ENCODE results near the gene NSF.
"Not testable (repeated sequence)": the region's sequence is repeated elsewhere in the genome, so short reads cannot be mapped to it uniquely, and the experiment has no call there.

NSF gene

DNA sequence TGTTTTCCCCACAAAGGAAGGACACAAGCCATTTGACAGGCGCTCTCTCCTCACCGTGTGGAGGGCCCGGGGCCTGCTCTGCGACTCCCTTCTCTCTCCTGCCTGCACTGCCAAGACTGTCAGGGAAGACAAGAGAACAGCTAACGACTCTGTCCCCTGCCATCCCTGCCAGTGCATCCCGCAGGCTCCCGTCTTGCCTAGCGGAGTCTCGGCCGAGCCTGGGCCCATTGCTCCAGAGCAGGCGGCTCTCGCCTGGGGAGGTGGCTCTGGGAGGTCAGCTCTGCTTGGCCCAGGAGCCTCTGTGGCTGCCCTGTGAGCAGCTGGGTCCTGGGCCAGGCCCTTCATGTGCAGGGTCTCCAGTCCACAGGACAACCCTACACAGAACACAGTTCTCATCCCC, 175.0 kb downstream of the NSF start:
- TF ChIP-seq ZFX (IDR thresholded peaks at IDR 0.05; ENCODE audit: borderline replicate concordance) (no peak), CTCF (IDR thresholded peaks at IDR 0.05) (no peak)
- no peak overlapping the region for H3K27ac ChIP-seq

DNA sequence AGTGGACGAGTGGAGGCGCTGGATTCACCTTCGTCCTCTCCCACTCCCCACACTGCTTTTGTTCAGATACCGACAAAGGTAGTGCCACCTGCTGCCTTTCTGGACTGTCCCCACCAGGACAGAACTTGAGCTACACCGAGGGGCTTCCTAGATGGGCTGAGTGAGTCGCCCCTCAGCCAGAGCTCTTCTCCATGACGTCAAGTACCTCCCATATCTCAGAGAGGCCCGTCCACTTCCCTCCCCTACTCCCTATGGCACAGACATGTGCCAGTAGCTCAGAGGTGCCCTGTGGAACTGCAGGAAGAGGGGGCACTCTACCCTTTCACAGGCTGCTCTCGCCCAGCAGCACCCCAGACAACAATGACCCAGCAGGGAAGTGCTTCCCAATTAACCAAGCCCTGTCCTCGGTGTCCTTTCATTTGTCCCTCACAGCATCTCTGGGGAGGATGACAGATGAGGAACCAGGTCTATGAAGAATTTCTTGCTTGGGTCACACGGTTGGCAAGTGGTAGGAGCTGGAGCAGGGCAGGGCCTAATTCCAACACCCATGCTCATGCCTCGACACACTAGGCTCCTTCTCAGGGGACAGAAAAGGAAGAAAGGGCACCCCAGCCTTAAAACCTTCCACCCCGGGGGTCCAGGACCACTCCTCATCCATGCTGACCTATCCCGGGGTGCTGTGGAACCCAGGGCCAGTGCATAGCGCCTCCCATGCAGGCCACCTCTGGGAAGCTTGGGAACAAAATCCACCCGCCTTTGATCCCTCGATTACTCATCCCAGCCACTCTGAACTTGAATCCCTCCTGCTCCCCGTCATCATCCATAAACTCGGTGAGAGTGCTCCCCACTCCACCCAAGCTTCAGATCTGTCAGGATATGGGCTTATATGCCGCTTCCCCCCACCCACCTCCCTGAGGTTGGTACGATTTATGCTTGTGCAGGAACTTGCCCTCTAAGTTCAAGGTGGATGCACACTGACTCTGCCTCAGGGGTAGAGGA, 176.3 kb downstream of the NSF start:
- no peak overlapping the region for H3K27ac ChIP-seq
- TF ChIP-seq CTCF (IDR thresholded peaks at IDR 0.05) (no peak), ZFX (IDR thresholded peaks at IDR 0.05; ENCODE audit: borderline replicate concordance) (no peak)

- H3K27ac ChIP-seq = no peak overlapping the region
- TF ChIP-seq CTCF (IDR thresholded peaks at IDR 0.05) (no peak), ZFX (IDR thresholded peaks at IDR 0.05; ENCODE audit: borderline replicate concordance) (no peak)
These were observed 178.0 kb downstream of the NSF start for GRCh38 chr17:46768540-46768870.

DNA sequence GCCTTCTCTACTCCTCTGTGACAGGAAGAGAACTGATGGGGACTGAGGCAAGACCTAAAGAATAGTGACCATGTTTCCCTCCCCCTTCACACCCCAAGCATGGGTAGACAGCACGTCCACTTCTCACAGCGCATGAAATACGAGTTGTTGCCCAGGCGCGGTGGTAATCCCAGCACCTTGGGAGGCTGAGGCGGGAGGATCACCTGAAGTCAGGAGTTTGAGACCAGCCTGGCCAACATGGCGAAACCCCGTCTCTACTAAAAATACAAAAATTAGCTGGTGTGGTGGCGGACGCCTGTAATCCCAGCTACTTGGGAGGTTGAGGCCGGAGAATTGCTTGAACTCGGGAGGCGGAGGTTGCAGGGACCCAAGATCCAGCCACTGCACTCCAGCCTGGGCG, 178.4 kb downstream of the NSF start:
- not testable (repeated sequence) for H3K27ac ChIP-seq

DNA sequence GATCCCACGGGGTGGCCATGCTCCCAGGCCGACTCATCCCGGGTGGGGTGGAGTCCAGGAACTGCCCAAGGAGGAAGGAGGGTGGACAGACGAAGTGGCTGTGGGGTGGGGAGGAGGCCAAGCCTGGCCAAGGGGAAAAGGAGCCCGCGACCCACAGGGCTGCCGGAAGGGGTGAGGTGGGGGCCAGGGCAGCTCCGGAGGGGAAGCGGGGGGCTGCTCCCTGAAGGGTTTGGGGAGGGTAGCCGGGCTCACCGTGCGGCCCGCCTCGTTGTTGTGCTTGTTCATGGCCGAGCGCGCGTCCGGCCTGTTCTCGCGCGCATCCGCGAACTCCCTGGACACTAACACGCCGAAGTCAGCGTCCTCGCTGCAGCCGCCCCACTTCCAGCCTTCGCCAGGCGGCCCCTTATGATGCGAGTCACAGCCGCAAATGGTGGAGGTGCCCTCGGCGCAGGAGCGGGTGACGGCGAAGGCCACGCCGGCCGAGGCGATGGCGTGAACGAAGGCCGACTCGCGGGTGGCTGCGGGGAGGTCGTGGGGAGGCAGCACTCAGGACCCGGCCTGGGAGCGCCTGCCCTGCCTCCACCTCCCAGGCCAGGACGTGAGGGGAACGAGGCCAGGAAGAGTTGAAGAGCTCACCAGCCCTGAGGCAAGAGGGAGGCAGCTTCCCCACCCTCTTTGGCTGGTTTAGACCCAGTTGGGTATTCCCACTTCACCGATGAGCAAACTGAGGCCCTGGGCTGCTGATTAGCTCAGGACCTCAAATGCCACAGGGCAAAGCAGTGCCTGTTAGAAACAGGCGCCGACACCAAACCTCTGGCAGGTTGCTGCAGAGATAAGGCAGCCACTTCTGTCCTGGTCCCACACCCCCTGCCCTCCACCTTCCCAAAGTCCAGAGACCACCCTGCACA, 179.3 kb downstream of the NSF start:
- no peak overlapping the region for H3K27ac ChIP-seq
- TF ChIP-seq CTCF (IDR thresholded peaks at IDR 0.05) (no peak), ZFX (IDR thresholded peaks at IDR 0.05; ENCODE audit: borderline replicate concordance) (no peak)

DNA sequence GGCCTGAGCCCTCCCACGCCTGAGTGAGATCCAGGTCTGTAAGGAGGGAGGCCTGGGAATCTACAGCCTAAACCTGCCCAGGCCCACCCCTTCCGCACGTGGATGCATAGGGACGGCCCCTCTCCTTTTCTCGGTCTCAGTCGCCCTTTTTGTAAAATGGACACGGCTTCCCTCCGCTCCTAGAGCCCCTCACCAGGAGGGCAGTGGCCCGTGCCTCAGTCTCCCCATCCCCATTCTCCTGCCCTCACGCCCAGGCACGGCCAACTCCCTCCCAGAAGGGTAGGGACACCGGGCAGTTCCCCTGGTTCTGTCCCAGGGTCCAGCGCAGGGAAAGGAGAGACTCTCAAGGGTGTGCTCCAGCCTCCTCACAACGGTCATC, 180.0 kb downstream of the NSF start:
- TF ChIP-seq CTCF (IDR thresholded peaks at IDR 0.05) = no peak
- no peak for TF ChIP-seq ZFX (IDR thresholded peaks at IDR 0.05; ENCODE audit: borderline replicate concordance)
- no peak overlapping the region for H3K27ac ChIP-seq

GRCh38 chr17:46770818-46771560, 180.5 kb downstream of the NSF start:
- TF ChIP-seq CTCF (IDR thresholded peaks at IDR 0.05) = no peak
- TF ChIP-seq ZFX (IDR thresholded peaks at IDR 0.05; ENCODE audit: borderline replicate concordance) = no peak
- H3K27ac ChIP-seq = peak overlapping the region; percentile 65
